Activated effector memory CD4-positive, alpha-beta T cell treated with anti-CD3 and anti-CD28 coated beads, Interleukin-2, amount 50 U/mL, for 16 hours (primary cell): ENCODE results near the gene CCL22.
"Not testable (repeated sequence)": the region's sequence is repeated elsewhere in the genome, so short reads cannot be mapped to it uniquely, and the experiment has no call there.

ENCODE experiments used
- DNase-seq: peaks from one replicate; pipeline ENCODE4 v3.0.0-alpha.2; 2020

The CCL22 gene

DNA sequence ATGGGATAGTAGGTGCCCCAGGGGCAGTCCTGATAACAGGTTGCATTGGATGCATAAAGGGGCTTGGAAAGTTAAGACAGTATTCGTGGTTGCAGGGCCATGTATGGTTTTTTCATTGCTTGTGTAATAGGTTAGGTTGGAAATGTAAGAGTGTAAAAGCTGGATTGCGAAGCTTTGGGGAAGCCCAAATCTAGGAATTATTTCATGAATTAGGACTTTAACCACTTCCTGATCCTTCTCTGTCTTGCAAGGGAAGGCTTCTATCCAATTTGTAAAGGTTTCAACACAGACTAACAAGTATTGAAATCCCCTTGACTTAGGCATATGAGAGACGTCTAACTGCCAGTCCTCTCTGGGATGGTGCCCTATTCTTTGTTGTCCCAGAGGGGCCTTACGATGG, 38.2 kb downstream of the CCL22 start:
- no peak for DNase-seq

DNA sequence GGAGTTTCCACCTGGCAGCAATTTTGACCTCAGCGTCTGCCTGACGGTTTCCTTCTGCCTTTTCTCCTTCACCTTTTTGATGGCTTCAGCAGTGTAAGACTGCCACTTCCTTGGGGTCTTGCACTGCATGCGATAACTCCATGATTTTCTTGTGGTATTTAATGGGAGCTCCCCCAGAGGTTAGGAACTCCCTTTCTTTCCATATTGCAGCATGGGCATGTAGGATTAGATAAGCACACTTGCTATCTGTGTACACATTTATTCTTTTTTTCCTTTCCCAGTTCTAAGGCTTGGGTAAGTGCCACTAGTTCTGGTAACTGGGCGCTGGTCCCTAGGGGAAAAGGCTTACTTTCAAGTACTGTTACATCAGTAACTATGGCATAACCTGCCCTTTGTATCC, 38.9 kb downstream of the CCL22 start:
- DNase-seq = not testable (repeated sequence)

DNA sequence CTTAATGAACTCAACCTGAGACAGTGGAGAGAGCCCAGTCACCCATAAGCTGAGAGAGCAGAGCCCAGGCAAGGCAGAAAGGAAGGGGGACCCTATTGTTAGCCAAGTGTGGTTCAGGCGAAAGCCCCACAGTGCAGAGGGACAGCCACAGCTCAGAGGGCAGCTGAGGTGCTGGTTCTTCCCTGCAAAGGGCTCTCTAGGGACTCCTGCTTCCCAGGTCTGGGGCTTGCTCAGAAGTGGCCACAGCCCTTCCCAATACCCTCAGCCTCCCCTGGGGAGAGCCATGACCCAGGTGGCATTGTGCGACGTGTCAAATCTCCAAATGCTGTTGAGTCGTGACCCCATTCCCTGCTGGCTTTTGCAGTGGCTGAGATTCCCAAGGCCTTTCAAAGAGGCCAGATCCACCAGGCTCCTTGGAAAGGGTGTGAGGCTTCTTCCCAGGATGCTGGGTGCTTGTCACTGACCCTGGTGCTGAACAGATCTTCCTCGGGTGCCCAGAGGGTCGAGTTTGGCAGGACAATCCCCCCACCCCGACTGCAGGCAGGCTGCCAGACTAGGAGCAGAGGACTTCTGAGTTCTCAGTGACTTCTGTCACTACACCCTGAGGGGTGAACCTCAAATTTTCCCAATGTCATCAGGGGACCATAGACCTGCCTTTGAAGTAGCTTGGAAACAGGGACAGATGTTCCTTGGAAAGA, 43.5 kb downstream of the CCL22 start:
- no peak for DNase-seq

DNA sequence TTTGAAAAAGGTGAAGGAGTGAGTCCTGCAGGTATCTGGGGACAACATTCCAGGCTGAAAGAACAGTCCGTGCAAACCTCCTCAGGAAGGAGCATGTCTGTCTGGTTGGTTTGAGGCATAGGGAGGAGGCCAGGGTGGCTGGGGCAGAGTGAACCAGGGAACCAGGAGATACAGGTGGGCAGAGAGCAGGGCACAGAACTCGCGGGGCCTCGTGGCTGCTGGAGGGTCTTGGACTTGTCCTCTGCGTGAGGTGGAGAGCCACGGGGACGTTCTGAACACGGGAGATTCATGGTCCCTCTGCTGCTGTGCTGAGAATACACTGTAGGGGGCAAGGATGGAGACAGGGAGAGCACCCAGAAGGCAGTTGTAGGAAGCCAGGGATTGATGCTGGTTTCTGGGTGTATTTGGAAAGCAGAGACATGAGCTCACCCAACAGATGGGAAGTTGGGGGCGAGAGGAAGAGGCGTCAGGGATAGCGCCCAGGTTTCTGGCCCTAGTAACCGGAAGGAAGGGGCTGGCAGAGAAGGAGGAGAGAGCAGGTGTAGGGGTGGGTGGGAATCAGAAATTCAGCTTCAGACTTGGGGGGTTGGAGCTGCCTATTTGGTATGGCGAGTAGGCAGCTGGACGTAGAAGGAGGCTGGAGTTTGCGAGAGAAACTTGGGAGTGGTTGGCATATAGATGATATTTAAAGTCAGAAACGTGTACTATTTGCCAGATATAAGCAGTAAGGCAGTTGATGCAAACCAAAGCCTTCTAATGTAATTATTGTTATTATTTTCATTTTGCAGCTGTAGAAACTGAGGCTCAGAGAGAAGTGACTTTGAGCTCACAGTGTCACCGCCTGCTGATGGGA, 45.6 kb downstream of the CCL22 start, which contains the start of gene CCL17:
CCL17 (plus strand) TSS at position 803 of the 853 bp plus-strand sequence. CDS start 9,166 bp downstream, outside the sequence.
- no peak for DNase-seq

DNA sequence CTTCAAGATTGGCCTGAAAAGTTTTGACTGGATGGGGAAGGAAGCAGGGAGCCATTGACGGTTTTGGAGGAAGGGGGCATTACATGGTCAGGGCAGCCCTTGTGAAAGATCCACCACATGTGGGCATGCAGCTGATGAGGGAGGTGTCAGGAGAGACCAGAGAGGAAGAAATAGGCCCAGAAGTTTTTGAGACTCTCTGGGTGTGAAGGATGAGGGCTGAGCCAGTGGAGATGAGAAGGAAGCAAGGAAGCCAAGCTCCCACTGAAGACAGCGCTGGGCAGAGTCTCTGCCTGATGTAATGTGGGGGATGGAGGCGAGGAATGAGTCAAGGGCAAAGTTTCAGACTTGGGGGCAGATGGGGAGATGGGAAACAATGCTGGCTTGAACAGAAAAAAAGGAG, 46.5 kb downstream of the CCL22 start:
- DNase-seq = no peak

DNA sequence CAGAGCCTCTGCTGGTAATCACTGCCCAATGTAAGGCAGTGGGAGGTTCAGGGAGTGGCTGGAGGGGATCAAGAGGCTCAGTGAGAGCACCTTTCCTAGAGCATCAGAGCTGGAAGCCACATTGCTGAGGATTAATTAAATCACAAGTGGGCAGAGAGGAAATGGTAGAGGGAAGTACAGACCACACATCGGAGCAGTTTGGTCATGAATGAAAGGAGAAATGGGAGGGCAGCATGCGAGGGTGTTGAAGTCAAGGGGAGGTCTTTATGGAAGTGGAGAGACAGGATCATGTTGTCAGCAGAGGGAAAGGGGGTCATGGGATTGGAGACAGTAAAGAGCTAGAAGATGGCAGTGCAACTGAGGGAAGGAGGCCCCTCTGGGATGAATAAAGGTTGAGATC, 48.3 kb downstream of the CCL22 start:
- no peak for DNase-seq

DNA sequence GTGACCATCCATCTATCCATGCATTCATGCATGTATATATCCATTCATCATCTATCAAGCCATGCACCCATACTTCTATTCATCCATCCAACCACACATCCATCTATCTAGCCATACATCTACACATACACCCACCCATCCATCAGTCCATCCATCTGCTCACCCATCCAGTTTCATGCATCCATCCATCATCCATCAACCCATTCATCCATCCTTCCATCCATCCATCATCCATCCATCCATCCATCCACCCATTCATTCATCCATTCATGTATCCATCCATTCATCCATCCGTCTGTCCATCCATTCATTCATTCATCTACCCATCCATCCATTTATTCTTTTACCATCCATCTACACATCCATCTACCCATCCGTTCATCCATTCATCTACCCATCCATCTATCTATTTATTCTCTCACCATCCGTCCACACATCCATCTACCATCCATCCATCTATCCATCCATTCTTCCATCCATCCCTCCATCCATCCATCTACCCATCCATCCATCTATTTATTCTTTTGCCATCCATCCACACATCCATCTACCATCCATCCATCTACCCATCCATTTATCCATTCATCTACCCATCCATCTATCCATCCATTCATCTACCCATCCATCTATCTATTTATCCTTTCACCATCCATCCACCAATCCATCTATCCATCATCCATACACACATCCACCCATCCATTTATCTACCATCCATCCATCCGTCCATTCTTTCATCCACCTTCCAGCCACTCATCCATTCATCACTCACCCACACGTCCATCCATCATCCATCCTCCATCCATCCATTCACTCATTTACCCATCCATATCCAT, 49.2 kb downstream of the CCL22 start:
- DNase-seq = no peak

DNA sequence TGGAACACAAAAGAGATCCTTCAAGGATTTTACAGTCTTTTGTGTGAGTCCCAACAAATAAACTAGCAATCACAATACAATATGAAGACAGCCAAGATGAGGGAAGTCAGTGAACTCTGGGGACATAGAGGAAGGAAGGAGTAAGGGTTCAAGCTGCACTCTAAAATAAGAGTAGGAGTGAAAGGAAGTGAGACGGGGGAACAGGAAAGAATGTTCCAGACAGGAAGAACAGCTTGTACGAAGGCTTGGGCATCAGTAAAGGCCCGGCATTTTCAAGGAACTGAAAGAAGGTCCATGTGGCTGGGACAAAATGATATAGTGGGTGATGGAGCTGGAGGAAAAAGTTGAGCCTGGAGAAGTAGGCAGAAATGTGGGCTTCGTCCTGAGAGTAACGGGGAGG, 50.5 kb downstream of the CCL22 start:
- DNase-seq = no peak

DNA sequence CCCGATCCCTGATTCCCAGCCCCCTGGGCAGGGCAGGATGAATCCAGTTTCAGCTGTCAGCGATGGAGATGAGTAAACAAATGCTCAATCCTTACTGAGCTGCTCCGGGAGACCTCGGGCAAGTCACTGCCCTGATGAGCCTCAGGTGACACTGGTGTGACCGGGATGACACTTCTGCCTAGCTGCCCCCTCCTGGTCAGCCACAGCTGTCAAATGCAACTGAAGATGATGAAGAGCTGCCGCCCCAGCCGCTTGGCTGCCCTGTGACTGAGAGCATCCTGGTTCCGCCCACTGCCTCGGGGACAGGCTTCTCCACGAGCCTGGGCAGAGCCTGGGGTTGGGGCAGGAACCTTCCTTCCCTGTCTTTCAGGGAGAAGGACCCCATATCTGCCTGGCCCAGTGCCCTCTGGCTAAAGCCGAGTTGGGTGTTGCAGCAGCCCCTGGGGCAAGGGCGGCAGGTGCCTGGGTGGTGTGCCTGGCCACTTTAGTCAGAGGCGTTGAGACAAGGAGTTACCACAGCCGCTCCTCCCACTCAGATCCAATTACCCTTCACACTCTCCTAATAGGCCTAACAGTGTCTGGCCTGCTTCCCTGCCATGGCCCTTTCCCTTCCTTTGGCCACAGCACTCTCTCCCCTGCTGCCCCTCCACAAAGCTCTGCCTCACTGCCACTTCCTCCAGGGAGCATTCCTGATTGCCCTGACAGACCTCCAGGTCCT, 51.4 kb downstream of the CCL22 start:
- DNase-seq = no peak

DNA sequence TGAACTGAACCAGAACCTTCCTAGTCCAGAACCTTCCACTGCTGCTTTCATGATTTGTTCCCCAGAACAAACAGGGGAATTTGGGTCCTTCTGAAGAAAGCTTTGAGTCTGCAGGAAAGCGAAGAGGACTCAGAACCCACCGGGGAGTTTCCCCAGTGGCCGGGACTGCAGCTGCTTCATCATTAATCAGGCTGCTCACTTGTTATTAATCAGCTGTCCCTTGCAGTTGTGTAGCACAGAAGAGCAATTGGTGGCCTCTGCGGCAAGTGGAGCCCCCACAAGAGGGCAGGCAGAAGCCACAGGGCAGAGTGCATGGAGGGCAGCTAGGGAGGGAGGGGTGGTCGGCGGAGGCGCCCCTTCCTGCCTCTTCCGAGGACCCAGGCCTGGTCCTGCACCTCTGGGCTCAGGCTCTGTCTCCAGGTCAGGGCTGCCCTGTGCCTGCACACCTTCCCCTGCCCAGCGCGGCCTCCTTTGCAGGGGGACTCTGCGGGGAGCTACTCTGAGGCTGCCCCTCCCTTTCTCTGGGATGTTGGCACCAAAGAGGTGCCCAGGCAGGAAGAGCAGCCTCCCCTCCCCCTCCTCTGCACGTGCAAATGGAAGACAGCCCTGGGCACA, 52.9 kb downstream of the CCL22 start:
- no peak for DNase-seq

DNA sequence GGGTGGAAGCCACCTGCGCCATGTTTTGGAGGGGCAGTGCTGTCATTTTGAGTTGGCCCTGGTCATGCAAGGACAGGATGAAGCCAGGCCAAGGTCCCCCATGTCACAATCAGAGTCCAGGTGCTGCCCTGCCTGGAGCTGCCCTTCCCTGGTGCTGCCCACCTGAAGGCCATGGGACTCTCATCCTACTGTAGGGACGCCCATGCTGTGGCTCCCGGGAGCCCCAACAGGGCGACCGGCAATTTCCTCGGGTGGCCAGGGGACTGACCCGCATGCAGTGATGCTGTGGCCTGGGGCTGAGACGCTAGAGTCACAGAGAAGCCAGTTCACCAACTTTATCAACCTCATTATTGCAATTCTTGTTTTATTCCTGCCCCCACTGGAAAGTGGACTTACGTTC, 54.0 kb downstream of the CCL22 start:
- DNase-seq = no peak

DNA sequence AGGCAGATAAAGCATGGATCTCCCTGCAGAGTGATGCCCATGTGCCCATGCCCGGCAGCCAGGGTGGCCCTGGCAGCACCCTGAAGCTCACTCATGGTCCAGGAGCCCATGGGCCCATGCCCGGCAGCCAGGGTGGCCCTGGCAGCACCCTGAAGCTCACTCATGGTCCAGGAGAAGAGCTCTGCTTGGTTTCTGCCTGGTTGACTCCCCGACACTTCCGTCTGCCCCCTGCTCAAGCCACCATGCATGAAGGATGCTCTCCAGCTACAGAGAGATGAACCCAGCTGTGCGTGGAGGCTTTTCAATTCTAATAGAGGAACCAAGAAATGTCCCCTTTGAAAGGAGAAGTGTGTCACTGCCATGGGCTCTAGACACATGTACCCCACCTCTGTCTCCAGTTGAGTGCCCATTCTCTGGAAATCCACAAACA, 54.7 kb downstream of the CCL22 start:
- DNase-seq = no peak

DNA sequence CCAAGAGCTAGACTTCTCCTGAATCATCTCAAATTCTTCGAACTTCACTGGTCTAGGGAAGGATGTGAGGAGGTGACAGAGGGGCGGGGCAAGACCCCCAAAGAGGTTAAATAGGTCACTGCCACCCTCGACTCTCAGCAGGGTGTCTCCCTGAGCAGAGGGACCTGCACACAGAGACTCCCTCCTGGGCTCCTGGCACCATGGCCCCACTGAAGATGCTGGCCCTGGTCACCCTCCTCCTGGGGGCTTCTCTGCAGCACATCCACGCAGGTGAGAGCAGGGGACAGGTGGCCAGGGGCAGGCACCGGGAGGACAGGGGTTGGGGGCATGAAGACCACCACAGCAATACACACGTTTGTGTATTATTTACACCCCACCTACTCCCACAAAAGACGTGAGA, 55.1 kb downstream of the CCL22 start:
- no peak for DNase-seq
